GM21423 (cell line): ENCODE measurements around the gene TOX2.
A peak's percentile ranks its signal among the peaks of the same experiment; 100 is the strongest.

Experiments
- ATAC-seq: cut with Tn5 transposase; IDR thresholded peaks from one replicate; pipeline ENCODE4 v1.9.1; 2021; ENCODE audit warnings: mild to moderate bottlenecking, moderate library complexity; ENCODE audit not compliant: unreplicated experiment

Gene TOX2

DNA sequence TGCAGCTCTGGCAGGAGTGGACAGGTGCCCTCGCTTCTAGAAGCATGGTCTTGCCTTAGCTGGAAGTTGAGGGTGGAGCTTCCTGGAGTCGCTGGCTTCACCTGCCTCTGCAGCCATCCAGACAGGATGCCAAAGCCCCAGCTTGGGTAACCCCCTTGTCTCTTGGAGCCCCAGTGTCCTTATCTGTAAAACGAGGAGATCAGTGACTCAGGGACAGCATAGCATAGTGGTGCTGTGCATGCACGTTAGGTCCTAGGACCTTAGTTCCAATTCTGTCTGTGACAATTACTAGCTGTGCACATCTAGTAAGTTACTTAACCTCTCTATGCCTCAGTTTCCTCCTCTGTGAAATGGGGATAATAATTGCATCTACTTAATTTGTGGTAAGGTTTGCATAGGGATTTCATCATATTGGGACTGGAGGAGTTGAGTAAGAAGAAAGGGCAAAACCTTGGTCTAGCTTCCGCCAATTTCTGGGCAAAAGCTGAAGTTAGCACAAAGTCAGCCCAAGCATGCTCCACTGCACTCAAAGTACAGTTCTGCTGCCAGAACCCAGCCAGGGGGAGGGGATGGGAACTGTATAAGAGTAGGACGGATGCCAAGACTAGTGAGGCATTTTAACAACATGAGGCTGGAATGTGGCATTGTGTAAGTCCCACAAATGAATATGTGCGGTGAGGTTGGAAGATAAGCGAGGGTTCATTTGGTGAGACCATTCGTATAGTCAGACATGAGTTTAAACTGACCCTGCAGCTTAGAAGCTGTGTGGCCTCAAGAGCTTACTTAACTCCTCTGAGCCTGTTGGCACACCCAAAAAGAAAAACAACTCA is 24.5 kb downstream of the TOX2 start:
- no peak for ATAC-seq

DNA sequence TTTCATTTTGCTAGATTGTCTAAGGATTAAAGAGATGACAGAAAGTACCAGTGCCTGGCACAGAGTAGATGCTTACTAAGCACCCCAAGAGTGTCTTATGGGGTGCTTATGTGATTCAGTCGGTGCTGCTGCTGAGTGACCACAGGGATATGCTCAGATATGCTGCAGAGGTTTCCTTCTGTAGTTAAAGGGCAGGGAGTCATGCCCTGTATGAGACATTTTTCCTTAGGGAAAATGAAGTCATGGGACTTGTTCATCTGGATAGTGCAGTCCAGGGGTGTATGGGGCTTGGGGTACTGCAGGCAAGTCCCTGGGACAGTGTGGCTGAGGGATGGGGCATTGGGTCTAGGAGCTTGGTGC is 25.1 kb downstream of the TOX2 start:
- ATAC-seq, result no peak

DNA sequence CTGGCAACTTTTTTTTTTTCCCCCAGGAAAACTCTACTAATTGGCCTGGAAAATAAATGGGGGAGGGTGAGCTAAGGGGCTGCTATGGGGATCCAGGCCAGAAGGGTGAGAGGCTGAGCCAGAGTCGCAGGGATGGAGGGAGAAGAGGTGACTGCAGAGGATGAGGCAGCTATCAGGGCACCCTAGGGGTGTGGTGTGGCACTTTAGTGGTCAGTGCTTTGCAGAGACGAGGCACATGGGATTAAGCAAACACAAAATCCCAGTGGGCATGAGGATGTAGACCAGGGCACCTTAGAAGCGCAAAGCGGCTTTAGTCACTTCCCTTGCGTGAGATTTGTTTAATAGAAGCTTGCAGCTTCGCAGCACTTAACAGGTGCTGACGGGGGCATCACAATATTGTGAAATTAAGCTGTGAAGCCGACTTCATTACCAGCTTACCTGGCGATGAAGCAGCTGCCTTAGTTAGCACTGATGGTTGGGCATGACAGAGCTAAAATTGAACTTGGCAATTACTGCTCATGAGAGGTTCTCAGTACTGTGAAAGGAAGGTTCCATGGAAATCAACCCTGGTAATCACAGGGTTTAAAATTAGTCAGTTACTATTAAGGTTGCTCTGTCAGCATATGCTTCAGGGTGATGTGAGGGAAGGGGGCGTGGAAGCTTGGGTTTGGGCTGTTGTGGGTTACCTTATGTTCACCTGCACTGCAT is 26.0 kb downstream of the TOX2 start:
- no peak for ATAC-seq

DNA sequence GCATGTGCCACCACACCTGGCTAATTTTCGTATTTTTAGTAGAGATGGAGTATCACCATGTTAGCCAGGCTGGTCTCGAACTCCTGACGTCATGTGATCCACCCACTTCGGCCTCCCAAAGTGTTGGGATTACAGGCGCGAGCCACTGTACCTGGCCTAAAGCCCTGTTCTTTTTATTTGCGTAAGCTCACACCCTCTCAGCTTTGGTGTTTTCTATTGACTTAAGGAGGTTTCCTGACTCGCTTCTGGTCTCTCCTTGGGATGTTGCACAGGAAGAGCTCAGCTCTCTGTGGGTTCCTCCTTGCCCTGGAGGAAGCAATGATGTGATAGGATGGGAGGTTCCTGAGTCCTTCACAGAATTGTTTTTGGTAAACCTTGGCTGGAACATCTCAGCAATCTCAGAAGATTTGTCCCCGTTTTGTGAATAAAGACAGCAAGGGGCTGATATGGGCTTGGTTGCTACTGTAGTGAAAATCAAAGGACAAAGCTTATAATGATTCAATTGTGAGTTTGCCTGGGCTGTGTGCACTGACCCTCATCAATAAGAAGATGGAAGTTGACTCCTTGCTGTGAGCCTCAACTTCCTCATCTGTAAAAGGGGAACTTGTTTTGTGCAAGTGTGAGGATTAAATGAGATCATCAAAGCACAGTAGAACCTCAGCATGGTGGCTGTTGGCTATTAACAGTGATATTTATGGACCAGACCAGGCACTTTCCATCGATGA is 27.0 kb downstream of the TOX2 start:
- ATAC-seq, result no peak

DNA sequence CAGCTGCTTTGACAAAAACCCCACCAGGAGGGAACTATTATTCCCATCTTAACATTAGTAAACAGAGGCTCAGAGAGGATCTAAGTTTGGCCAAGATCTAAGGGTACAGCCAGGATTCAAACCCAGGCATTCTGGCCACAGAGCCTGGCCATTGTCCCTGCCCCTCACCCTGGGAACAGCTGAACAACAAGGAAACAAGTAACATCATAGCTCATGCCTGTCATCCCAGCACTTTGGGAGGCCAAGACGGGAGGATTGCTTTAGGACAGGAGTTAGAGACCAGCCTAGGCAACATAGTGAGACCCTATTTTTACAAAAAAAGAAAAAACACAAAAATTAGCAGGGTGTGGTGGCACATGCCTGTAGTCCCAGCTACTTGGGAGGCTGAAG is 27.5 kb downstream of the TOX2 start:
- no peak for ATAC-seq

DNA sequence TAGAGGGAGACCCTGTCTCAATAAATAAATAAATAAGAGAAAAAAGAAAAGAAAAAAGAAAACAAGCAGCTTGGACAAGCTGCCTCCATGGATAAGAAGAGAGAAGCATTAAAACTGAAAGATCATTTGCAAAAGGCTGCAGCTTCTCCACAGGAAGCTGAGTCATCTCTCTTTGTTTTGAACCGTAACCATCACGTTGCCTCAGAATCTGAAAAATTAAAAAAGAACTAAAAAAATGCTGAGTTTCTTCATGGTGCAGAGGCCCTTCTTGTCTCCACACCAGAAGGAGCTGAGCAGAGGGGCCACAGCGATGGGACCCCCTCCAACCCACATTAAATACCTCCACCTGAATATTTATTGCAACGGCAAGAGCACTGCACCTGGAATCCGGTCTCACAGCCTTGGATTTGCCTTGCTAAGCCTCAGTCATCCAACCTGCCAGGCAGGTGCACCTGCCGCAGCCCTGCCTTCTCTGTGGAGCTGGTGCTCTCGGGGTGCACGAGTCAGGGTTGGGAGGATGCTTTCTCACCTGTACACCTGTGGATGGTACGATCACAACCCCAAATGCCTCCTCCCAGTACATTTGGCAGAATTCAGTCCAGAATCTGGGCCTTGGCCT is 28.1 kb downstream of the TOX2 start:
- ATAC-seq, result no peak

DNA sequence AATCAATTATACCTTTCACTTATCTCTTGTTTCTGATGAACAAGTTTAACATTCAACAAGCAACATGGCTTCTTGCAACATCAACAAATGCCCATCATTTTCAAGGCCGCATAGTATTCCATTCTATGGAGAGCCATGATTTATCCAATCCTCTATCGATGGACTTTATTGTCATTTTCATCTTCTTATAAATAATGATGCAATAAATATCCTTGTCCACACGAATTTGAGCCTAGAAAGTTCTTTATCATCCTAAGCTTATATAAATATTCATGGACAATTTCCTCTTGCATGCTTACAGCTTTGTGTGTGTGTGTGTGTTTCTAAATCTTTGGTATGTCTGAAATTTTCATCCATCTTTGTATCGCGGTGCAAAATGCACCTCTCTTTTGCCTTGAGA is 29.1 kb downstream of the TOX2 start:
- ATAC-seq, result no peak

DNA sequence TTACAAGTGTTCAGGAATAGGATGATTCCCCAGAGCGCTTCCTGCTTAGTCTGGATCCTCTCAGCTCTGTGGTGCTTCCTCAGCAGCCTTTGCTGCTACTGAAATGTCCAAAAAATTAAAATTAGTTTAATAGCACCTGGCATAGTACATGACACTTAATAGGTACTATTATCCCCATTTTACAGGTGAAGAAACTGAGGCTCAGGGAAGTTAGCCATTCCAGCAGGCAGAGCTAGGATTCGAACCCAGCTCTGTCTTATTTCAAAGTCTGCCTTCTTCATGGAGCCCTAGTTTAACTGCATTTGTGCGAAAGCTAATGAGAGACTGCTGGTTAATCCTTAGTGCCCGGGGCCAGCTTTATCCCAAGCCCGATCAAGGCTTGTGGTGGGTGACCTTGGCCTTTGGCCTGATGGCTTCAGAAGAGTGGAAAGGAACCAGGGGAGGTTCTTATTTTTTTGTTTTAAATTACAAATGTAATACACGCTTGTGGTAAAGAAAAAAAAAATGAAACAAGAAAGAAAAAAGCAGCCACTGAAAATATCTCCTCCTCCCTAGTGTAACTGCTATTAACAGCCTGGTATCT is 30.1 kb downstream of the TOX2 start:
- ATAC-seq, result no peak

DNA sequence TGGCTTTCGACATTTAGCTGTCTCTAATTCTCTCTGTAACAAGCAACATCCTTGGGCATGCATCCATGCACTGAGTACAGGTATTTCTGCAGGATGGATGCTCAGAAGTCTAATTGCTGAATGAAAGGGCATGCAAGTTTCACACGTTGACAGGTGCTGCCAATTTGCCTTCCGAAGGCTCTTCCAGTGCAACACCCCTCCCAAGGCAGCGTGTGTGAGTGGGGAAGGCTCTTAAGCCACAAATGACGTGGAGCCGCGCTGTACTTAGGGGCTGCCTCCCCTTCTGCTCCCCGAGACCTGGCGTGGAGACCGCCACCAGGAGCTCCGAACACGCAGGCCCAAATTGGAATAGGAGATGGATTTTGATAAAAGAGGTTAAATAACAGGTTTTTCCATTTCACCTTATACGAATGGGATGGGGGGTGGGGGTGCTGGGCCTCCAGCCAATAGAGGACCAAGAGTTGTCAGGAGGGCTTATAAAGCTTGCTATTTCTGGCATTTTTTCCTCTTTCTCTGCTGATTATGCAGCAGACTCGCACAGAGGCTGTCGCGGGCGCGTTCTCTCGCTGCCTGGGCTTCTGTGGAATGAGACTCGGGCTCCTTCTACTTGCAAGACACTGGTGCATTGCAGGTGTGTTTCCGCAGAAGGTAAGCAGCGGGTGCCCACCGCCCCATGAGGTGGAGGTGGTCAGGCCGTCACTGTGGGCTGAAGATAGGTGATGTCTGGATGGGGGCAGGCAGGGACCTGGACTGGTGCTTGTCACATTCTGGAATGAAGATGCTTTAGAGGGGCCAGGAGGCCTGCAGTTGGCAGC is 30.9 kb downstream of the TOX2 start:
- ATAC-seq, result no peak

DNA sequence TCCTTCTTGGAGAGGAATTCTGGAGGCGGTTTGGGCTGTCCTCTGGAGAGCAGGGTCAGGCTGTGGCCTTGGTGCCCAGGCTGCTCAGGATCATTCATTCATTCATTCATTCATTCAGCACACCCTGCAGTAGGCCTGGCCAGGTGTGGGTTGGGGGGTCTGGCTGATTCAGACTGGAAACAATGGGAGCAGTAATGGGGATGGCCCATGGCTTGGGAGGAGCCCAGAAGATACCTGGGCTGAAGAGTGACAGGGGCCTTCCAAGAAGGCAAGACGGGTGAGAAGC is 31.5 kb downstream of the TOX2 start:
- ATAC-seq, result no peak

DNA sequence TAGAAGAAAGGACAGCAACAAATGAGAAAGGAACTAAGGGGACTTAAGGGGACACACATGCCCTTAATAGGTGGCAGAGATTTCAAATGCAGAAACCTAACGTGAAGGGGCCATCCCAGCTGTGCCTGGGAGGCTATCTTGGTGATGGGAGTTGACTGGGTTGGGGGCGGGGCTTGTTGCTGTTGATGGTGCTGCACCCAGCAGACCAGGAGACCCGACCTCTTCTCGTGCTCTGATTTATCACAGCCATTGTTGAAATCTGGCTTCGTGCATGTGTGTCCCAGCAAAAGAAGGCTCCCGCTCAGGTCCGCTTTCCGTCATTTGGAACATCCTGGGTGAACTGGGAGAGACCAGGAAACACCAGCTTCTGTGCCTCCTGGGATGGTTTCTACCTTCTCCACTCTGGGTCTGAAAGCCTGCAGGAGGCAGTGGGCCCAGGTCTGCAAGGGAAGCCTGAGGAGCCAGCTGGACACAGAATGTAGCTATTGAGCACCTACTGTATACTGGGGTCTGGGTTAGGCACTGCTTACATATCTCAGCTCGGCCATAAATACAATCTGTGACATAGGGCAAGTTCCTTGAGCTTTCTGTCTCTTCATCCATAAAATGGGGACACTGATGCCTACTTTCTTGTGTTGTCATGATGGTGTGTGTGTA is 32.1 kb downstream of the TOX2 start:
- ATAC-seq, result no peak

DNA sequence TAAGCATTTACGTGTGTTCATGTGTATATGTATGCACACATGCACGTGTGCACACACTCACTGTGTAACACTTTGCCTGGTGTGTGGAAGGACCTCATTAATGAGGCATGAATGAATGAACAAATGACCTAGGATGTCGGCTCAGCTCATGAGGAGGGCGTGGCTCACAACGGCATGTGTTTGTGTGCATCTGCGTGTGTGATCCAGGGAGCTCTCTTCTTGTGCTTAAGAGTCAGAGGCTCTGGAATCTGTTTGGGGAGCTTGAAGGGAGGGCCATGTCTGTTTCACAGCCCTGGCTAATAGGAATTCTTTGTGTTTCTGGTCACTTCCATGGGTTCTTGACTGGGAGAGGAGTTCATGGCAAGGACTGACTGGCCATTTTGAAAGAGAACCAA is 32.7 kb downstream of the TOX2 start:
- no peak for ATAC-seq

DNA sequence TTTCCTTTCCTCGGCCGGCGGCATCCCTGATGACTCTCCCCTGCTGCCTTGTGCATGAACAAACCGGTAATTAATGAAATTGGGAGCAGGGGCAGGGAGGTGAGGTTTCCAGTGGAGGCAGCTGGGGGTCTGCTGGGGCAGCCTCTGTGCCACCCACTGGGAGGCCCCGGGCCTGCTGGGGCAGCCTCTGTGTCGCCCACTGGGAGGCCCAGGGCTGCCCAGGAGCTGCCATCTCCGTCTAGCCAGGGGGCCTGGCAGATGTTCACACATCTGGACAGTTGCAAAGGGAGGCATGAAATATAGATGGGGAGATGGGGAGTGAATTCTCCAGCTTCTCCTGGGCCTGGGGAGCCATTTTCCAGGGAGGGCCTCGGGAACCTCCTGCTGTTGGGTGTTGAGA is 33.8 kb downstream of the TOX2 start:
- no peak for ATAC-seq

DNA sequence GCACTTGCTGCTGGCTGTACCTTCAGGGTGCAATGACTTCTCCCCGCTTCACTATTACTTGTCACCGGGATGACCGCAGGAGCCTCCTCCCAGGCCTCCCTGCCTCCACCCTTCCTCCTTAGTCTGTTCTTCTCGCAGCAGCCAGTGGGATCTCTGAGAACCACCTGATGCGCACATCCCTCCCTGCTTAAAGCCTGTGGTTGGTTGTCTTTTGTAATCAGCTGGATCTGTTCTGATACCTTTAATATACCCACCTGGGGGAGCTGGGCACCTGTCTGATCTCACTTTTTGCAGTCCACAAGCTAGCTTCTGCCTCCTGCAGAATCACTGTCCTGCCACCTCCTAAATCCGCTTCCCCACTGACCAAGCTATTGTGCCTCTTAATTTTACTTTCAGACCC is 34.6 kb downstream of the TOX2 start:
- ATAC-seq, result no peak

DNA sequence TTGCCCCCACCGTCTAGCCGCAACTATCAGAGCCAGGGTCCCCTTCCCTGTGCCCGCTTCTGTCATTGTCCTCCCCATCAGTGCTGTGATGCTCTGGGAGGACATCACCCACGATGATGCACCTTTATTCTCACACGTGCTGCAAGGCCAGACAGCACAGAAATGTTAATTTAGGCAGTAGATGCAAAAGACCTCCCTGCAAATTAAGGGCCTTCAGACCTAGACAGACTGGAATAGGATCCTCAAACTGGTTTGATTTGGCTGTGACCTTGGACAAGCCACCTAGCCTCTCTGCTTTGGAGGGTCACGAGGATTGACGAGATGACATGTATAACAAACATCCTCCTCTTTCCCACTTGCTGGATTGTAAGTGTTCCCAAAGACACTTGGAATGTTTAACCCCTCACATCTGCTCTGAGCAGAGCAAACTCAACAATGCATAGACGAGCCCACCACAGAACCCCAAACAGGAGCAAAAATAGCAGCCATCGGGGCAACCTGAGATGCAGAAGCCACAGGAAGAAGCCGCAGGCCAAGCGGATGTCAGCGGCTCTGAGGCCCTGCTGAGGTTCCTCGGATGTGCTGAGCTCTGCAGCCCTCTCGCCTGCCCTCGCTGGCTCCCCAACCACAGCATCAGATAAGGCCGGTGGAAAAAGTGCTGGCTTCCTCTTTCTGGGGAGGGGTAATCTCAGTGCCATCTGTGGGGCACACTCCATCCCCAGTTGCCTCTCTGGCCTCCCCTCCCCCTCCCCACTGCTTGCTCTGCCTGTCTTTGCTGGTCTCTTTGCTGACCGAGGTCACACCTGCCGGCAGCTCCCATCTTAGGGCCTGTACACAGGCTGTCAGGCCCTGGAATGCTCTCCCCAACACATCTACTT is 35.3 kb downstream of the TOX2 start:
- ATAC-seq, result peak; percentile 83

DNA sequence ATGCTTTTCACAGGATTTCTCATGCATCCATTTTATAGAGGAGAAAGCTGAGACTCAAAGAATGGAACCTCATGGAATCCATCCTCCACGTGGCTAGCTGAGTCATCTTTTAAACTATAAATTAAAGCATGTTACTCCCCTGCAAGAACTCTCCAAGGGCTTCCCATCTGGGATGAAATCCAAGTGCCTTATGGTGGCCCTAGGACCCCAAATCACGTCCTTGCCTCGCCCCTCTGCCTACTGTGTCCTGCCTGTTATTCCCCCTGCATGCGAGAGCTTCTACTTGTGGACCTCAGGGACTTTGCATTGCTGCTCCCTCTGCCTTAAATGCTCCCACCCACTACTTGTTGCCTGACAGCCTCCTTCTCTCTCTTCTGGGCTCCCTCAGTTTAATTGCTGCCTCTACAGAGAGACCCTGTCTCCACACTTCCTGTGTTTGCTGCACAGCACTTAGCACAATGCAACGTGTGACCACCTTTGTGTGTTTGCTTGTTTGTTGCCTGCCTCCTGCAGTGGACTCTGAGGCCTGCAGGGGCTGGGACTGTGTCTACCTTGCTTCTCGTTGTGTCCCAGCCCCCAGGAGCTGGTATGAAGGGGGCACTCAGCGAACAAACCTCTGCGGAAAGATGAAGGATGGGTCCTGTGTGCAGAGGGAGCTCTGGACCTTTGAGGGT is 39.4 kb downstream of the TOX2 start:
- no peak for ATAC-seq

DNA sequence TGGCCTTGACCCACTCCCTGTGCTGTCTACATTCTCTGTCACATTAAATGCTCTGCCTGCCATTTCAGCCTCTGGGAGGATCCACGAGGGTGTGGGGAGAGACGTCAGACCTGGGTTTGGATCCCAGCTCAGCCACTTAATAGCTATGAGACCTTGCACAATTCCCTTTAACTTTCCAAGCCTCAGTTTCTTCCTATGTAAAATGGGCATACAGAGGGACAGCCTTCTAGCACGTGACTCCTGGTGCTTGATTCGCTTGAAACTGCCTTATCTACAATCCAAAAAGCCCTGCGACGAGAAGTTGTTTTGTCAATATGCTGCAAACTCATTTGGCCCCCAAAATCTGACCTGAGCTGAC is 40.0 kb downstream of the TOX2 start:
- ATAC-seq, result no peak

DNA sequence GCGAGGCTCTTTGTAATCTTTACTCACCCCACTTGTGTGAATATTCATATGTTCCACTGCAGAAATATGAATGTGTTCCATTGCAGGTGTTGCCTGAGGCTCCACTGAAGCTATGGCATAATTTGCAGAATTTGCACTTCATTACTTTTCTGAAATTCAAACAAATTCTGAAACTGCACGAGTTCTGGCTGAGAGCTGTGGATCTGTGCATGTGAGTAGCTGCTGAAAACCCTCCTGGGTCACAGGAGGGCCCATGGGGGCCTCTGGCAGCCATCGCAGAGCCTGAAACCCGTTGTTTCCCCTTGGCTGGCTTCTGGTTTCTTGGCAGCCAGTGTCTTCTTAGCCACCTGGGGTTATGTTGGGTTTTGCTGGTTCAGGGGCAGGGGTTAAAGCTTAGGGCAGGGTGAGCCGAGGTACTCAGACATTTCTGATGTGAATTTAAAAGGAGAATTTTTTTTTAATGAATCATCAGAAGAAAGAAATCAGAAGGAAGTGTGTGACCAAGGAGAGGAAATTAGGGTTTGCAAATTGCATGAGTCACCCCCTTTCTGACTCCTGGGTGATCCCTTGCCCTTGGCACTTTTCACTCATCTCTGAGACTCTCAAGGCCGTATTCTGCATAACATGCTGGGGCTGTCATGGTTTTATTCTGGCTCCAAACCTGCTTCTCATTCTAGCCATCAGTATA is 40.6 kb downstream of the TOX2 start:
- ATAC-seq, result peak; percentile 65
